NCI-H524 (cell line): ENCODE results near the gene ANO7.

Source experiments
- DNase-seq, 2 experiments: peaks; one replicate each; lab custom pipeline; 2025; lab: John Stamatoyannopoulos, UW

ANO7 gene

DNA sequence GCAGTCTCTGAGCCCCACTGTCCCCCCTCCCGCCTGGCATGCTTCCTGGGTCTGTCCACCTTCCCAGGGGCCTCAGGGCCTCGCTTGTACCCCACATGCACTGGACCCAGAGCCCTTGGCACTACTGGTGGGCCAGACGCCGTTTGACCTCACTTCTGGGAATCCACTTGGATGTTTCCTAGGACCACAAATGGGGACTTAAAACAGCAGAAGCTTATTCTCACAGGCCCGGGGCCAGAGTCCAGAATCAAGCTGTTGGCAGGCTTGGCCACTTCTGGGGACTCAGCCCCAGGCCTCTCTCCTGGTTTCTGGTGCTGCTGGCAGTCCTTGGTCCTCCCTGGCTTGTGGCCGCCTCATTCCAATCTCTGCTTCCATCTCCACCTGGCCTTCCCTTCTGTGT is 19.6 kb downstream of the ANO7 start:
- DNase-seq = no peak

DNA sequence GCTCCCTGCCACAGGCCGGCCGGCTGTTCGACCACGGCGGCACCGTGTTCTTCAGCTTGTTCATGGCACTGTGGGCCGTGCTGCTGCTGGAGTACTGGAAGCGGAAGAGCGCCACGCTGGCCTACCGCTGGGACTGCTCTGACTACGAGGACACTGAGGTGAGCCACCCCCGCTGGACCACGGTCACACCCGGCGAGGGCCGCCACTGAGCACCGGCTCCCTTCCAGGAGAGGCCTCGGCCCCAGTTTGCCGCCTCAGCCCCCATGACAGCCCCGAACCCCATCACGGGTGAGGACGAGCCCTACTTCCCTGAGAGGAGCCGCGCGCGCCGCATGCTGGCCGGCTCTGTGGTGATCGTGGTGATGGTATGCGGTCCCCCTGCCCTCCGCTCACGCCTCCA is 20.8 kb downstream of the ANO7 start:
- no peak for DNase-seq

DNA sequence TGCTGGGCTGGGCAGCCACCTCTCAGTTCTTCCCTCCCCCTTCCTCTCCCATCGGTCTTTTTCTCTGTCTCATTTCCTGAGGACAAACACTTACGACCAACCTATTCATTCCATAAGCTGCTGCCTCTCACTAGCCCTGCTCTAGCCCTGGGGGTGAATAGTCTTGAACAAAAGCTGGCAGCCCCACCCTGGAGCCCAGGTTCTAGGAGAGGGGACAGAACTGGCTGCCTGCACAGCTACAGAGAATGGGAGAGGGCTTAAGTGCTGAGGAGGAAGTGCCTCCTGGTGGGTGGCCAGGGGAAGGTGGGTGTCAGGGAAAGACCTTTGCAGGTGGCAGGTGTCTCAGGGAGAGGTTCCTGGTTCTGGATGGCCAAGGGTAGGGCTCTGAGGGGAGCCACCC is 22.8 kb downstream of the ANO7 start:
- no peak for DNase-seq

DNA sequence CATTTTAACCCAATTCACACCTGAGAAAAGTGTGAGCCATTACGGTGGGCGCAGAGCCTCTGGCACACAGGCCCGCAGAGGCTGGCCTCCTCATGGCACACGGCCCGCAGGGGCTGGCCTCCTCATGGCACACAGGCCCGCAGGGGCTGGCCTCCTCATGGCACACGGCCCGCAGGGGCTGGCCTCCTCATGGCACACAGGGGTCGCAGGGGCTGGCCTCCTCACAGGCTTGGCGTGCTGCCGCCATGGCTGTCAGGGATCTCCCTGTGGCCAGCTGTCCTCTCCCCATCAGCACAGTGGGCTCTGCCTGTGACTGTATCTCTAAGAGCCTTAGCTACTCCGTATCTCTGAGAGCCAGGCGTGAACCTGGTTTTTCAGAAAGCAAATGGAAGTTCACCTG is 24.6 kb downstream of the ANO7 start:
- DNase-seq = no peak

DNA sequence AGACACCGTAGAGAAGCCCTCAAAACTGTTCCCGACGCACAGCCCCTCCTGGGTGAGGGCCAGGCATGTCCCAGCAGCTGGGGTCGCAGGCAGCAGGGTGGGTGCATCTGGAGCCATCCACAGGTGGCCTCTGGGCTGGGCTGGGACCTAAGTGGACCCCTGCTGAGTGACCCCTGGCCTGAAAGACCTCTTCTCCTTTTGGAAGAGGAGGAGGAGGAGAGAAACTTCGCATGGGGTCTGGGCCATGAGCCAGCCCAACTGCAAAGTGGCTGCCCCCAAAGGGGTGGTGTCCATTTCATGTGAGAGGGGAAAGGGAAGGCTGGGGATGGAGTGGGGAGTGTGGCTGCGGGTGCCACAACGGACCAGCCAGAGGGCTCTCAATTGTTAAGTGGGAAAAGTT is 25.1 kb downstream of the ANO7 start:
- no peak for DNase-seq

DNA sequence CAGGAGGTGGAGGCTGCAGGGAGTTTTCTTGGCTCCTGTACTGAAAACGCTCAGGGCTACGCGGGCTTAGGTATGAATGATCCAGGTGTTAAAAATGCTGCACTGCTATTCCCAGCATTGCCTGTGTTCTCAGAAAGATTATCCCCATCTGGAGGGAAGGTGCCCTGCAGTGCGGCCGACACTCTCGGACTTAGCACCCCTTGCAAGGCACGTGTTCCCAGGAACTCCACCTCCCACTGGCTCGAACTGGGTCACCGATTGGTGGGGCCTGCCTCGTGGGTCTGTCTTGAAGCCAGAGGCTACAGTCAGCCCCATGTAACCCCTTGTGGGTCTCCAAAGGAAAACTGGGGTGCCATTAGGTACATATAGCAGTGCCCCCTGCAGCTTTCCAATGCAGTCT is 25.7 kb downstream of the ANO7 start:
- no peak for DNase-seq

DNA sequence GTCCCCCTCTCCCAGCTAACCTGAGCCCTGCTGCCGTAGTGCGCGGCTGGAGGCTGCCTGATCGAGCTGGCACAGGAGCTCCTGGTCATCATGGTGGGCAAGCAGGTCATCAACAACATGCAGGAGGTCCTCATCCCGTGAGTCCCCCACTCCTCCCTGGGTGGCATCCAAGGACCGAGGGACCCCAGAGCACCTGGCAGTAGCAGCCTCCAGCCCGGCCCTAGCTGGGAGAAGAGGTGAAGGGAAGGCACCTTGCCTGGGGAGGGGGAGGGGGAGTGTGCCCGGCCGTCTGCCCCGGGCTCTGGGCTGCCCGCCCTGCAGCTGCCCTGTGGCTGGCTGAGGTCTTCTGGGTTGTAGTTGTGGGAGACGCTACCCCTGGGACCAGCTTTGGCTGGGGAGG is 26.3 kb downstream of the ANO7 start:
- no peak for DNase-seq

DNA sequence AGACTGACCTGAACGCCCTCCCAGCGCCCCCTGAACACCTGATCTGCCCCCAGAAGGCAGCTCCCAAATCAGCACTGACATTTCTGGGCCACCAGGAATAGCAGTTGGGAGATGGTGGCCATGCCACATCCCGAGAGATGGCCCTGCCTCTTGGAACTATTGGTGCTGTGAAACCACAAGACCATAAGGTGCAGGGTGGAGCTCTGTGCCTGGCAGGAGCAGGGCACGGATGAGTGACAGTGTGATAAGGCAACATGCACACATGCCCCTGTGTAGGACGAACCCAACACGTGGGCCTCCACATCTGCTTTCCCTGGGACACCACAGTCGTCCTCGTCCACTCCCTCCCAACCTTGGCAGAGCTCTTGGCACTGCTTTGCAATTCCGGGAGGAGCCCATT is 26.9 kb downstream of the ANO7 start:
- no peak for DNase-seq

DNA sequence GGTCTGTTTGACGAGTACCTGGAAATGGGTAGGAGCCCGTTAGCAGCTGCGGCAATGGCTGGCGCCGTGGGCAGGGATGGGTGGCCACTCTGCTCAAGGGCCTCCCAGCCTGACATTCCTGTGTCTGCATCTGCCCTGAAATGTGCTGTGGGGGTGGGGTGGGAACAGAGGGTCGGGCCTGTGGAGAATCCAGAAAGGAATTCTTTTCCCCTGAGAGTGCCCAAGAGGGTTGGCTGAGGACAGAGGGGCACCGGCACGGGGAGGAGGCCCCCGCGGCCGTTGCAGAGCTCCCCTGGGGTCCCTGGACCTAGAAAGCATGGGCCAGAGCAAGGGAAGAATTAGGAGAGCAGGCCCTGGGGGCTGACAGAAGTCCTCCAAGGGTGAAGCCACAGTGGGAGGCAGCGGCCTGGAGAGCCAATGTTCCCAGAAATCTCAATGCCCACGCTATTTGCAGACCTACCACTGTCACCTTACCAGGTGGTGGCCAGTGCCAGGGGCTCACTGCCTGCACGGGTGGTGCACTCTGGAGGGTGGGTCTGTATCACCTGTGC is 27.8 kb downstream of the ANO7 start:
- no peak for DNase-seq

DNA sequence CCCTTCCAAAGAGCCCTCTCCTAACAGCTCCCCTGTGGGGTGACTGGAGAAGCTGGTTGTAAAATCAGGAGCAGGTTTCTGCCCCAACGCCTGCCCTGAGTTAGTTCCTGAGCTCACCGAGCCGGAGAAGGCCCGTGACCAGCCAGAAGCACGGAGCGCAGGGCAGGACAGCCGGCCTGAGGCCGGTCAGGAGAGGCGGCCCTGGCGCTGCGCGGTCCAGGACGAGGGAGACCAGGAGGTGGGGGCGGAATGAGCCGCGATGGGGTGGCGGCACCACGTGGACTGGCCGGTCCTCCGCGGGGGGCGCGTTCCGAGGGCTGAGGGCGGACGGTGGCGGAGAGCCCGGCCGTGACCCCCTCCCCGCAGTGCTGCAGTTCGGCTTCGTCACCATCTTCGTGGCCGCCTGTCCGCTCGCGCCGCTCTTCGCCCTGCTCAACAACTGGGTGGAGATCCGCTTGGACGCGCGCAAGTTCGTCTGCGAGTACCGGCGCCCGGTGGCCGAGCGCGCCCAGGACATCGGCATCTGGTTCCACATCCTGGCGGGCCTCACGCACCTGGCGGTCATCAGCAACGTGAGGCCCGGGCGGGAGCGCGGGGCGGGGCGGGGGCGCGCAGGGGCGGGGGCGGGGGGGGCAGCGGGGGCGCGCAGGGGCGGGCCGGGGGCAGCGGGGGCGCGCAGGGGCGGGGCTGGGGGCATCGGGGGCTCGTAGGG is 29.0 kb downstream of the ANO7 start:
- DNase-seq = peak in 1 of 2 experiments; percentile 52

DNA sequence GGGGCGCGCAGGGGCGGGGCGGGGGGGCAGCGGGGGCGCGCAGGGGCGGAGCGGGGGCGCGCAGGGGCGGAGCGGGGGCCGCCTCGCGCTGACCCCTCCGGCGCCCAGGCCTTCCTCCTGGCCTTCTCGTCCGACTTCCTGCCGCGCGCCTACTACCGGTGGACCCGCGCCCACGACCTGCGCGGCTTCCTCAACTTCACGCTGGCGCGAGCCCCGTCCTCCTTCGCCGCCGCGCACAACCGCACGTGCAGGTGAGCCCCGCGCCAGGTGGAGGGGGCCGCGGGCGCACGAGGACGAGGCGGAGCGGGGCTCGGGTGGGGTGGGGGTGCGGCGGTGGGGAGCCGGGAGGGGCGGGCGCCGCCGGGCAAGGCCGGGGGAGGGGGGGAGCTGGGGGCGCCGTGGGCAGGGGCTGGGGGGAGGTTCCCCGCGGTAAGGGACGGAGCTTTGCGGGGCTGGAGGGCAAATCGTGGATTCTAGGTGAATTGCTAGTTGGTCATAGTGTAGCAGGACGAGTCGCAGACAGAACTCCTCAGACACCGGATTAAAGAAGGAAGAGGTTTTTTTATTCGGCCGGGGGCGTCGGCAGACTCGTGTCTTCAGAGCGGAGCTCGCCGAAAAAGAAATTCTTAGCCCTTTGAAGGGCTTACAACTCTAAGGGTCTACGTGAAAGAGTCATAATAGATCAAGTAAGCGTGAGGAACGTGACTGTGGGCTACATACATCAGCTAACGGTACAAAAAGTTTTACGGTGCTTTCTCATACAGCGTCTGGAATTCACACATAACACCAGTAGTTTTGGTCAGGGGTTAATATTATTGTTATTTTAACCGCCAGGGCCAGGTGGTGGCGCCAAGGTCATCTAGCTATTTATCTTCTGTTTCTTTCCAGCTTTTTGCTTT is 29.9 kb downstream of the ANO7 start:
- DNase-seq = peak in 1 of 2 experiments; percentile 45

DNA sequence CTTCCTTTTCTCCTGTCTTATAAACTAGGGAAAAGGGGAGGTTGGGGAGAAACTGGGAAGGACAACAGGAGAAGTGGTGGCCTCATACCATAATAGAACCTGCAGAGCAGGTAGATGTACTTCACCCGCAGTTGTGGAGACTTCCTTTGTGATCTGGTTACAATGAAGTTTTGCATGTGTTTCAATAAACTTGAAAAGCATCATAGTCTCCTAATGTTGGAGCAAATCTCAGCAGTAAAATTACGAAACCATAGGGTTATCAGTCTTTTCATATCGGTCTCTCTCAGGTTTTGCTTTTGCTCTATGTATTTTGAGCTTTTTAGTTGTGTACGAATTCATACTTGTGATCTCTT is 30.5 kb downstream of the ANO7 start:
- DNase-seq = no peak

DNA sequence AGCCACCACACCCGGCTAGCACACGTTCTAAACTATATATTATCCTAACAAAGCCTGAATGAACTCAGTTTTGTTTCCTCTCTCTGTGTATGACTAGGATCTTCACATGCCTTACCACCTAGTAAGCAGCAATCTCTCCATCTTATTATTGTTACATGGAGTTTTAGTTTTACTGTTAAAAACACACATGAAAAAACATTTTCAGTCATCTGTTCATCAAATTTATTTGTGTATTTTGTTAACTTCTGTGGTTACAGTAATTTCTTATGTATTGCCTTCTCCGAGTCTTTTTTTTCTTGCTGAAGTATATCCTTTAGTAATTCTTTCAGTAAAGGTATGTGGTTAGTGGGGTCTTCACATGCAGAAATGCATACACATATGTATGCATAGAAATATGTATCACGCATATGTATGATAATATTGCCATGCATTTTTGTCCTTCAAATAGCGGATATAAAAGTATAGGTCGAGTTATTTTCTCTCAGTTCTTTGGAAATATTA is 31.4 kb downstream of the ANO7 start:
- no peak for DNase-seq

DNA sequence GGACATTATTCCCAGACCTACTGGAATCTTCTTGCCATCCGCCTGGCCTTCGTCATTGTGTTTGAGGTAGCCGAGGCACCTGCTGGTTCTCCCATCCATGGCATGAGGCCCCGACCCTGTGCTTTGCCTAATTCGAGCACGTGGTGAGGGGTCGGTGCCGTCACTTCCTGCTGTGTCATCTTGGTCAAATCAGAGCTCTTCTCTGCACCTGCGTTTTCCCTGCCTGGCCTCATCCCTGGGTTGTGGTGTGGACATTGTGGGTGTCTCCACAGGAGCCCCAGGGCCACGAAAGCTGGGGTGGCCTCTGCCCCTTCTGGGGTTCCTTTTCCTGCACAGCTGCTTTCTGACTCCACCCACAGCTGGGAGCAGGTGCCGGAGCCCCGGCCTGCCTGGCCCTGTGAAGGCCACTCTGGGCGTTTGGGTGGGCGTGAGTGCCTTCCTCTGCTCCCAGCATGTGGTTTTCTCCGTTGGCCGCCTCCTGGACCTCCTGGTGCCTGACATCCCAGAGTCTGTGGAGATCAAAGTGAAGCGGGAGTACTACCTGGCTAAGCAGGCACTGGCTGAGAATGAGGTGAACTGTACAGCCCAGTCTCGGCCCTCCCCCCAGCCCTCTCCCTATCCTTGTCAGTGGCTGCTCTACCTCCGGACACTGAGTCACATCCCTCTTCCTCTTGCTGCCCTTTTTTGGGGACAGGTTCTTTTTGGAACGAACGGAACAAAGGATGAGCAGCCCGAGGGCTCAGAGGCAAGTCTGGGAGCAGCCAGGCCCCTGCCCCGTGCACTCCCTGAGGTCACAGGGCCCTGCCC is 34.9 kb downstream of the ANO7 start:
- no peak for DNase-seq

DNA sequence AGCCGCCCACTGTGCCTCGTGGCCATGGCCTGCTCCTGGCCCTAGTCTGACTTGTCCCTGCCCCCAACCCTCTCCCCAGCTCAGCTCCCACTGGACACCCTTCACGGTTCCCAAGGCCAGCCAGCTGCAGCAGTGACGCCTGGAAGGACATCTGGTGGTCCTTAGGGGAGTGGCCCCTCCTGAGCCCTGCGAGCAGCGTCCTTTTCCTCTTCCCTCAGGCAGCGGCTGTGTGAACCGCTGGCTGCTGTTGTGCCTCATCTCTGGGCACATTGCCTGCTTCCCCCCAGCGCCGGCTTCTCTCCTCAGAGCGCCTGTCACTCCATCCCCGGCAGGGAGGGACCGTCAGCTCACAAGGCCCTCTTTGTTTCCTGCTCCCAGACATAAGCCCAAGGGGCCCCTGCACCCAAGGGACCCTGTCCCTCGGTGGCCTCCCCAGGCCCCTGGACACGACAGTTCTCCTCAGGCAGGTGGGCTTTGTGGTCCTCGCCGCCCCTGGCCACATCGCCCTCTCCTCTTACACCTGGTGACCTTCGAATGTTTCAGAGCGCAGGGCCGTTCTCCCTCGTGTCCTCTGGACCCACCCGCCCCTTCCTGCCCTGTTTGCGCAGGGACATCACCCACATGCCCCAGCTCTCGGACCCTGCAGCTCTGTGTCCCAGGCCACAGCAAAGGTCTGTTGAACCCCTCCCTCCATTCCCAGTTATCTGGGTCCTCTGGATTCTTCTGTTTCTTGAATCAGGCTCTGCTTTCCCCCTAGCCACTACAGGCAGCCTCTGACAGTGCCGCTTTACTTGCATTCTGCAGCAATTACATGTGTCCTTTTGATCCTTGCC is 35.8 kb downstream of the ANO7 start:
- peak in 1 of 2 experiments; percentile 13 for DNase-seq

DNA sequence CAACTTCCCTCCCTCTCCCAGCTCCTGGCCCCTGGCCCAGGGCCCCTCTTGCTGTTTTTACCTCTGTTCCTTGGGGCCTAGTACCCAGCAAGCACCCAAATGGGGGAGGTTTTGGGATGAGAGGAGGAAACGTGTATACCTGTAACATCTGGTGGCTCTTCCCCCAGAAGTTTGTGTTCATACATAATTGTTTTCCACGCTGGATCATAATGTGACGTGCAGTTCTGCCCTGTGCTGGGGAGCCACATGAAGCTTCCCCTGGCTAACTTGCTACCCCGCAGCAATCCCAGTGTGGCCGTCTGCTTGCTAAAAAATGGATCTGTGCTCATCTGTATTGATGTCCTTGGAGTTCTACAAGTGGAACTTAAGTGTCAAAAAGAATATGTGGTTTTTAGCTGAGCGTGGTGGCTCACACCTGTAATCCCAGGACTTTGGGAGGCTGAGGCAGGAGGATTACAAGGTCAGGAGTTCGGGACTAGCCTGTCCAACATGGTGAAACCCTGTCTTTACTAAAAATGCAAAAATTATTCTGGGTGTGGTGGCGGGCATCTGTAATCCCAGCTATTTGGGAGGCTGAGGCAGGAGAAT is 36.5 kb downstream of the ANO7 start:
- DNase-seq = no peak

DNA sequence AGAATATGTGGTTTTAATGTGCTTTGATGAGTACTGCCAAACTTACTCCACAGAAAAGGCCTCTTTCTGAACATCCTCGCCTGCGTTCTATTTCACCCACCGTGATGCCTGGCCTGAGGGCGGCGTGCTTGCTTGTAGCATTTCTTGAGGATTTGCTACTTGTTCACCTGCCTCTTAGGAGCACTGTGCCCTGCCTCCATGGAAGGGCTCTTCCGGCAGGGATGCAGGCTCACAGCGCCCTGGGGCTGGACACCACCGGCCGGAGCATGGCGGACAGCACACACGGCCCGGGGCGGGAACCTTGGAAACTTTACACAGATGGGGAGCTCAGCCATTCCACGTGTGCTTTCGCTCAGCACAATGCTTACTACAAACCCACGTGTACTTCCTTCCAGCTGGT is 37.1 kb downstream of the ANO7 start:
- no peak for DNase-seq

DNA sequence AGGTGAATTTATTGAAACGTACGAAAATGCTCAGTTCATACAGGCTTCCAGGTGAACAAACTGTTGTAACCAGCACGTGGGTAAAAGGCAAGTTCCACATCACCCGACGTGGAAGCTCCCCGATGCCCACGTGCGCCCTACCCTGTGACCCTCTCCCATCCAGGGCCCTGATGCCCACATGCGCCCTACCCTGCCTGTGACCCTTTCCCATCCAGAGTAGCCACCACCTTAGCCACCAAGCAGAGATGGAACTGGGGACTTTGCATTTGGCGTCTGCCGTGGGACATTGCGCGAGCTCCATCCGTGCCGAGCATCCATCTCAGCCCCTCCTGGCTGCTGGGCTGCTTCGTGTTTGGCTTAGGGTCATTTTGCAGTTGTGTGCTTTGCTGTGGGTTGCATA is 37.5 kb downstream of the ANO7 start:
- DNase-seq = no peak

DNA sequence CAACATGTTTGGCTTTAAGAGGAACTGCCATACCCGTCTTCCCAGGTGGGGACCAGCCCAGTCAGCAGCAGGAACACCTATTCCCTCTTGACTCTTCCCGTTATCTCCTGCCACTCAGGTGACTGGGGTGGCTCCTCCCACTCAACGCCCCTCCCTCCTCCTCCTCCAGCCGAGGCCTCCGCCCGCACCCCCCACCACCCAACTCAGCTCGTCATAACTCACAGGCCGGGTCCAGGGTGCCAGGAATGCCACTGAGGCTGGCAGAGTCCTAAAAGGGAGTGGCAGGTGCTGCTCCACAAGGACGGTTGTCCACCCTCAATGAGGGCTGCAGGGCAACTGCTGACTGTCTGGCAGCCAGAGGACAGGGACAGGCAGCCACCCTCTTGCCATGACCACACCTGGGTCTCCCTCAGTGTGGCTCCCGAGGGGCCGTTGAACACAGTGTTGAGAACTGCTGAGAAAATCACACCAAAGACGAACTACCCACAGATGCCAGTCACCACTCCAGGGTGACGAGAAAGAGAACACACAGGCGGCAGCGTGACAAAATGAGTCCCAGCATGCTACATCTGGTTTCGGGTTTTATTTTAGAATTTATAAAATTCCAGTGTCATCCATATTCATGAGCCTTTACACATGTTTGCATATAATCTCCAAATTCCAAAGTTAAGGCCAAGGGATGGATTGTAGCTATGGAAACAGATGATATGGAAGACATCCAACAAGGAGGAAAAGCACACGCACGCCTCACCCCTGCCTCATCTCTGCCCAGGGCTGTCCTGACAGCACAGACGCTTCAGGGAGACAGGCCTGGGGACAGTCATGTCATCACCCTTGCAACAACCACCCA is 38.5 kb downstream of the ANO7 start:
- DNase-seq = no peak

DNA sequence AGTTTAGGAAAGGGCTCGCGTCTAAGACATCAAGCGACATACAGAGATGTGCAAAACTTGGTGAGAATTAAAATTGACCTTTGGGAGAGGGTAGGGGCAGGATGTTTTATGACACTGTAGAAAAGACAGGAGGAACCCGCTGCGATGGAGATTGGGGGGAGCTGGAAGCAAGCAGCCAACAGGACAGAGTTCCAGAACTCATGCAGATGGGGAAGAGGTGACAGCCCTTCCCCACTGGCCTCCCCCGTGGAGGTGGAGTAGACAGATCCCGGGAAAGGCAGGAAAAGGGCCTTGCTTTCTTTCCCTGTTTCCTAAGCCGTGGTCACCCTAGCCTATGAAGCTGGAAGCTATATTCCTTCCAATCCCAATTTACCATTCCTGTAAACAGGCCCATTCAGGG is 39.1 kb downstream of the ANO7 start:
- no peak for DNase-seq
